ENCODE measurements around the gene CHCHD6. TPM values are rescaled to one million over a fixed set of nuclear protein-coding genes. Genes with fewer than 3 reads are reported as not detected.

Gene CHCHD6
- total RNA-seq, 1 experiment from 2014 or later, result 36.3 TPM

- H3K4me1 ChIP-seq (ENCODE audit: control insufficient read depth in 1 of 2, insufficient read depth in 2 of 2, low read length in 2 of 2), result no peaks in the 10 kb centered on the region
- peaks cover 77% of the 10 kb centered on the region for H3K79me2 ChIP-seq (ENCODE audit: insufficient read depth, low read length)
- intact Hi-C loops (cut with micrococcal nuclease), result no loop called here
- BruUV-seq (replicated peaks), result no TSS peak
- no peaks in the 10 kb centered on the region for H3K27me3 ChIP-seq (ENCODE audit: insufficient read depth, low read length)
- no peak overlapping the region for H3K9ac ChIP-seq (ENCODE audit: low read length)
- H3K9me3 ChIP-seq (ENCODE audit: control insufficient read depth in 1 of 2, insufficient read depth in 1 of 2, low read depth in 1 of 2, low read length in 2 of 2), result no peaks in the 10 kb centered on the region
- H4K20me1 ChIP-seq (ENCODE audit: insufficient read depth), result peaks cover 4% of the 10 kb centered on the region; the same call in 1 of the 2 replicates
- no peak overlapping the region for H2AFZ ChIP-seq (ENCODE audit: low read depth, low read length, poor library complexity, severe bottlenecking)
- no peak overlapping the region for H3K27ac ChIP-seq (ENCODE audit: low read depth, low read length)
- H3K9me2 ChIP-seq (ENCODE audit: insufficient read depth), result no peaks in the 10 kb centered on the region
- ChIA-PET RAD21 (ENCODE audit: low non-redundant PET in 1 of 2, low total read pairs in 2 of 2, uncharacterized antibody in 2 of 2, unreplicated experiment in 2 of 2) (no interaction called here), CTCF (no interaction called here), POLR2A (no interaction called here)
- no peak for ATAC-seq
- no peak for DNase-seq (ENCODE audit: low read depth, low spot score)
- no peak for TF ChIP-seq ZFX (IDR thresholded peaks at IDR 0.05)
- no peaks in the 10 kb centered on the region for H3K36me3 ChIP-seq (ENCODE audit: control insufficient read depth in 1 of 2, insufficient read depth in 2 of 2, low read length in 2 of 2)
- H3K4me3 ChIP-seq (replicated peaks in 1 of 2; ENCODE audit: low read depth in 1 of 2, low read length in 2 of 2), result no peak overlapping the region
- no peak overlapping the region for H3K4me2 ChIP-seq (ENCODE audit: low read length)
Measured at GRCh38 chr3:126714276-126714900, 10.3 kb downstream of the CHCHD6 start.

DNA sequence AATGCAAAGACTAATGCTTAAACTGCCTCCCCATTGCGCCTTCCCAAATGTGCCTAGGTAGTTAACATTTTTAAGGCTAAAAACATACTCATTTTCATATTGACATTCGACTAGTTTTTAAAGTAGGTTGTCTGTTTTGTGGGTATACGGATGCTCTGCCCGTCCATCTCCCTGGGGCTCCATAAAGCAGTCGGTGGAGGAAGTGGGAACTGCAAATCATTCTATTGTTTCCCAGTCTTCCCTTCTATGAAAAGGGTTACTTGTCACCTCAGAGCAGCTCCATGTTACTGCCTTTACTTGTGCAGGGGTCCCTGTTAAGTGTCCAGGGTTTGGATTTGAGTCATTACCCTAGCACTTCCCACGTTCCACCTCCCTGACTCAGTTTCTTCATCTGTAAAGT is 10.9 kb downstream of the CHCHD6 start:
- ChIA-PET CTCF (no interaction called here), POLR2A (no interaction called here), RAD21 (ENCODE audit: low non-redundant PET in 1 of 2, low total read pairs in 2 of 2, uncharacterized antibody in 2 of 2, unreplicated experiment in 2 of 2) (no interaction called here)
- H3K27me3 ChIP-seq (ENCODE audit: insufficient read depth, low read length), result no peaks in the 10 kb centered on the region
- no peak overlapping the region for H2AFZ ChIP-seq (ENCODE audit: low read depth, low read length, poor library complexity, severe bottlenecking)
- no peak overlapping the region for H3K4me3 ChIP-seq (replicated peaks in 1 of 2; ENCODE audit: low read depth in 1 of 2, low read length in 2 of 2)
- no peaks in the 10 kb centered on the region for H3K9me2 ChIP-seq (ENCODE audit: insufficient read depth)
- DNase-seq (ENCODE audit: low read depth, low spot score), result no peak
- TF ChIP-seq, protein P1, sequence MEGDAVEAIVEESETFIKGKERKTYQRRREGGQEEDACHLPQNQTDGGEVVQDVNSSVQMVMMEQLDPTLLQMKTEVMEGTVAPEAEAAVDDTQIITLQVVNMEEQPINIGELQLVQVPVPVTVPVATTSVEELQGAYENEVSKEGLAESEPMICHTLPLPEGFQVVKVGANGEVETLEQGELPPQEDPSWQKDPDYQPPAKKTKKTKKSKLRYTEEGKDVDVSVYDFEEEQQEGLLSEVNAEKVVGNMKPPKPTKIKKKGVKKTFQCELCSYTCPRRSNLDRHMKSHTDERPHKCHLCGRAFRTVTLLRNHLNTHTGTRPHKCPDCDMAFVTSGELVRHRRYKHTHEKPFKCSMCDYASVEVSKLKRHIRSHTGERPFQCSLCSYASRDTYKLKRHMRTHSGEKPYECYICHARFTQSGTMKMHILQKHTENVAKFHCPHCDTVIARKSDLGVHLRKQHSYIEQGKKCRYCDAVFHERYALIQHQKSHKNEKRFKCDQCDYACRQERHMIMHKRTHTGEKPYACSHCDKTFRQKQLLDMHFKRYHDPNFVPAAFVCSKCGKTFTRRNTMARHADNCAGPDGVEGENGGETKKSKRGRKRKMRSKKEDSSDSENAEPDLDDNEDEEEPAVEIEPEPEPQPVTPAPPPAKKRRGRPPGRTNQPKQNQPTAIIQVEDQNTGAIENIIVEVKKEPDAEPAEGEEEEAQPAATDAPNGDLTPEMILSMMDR (IDR thresholded peaks at IDR 0.05 in 2 of 3, conservative IDR thresholded peaks at IDR 0.05 in 1 of 3; ENCODE audit: borderline replicate concordance in 1 of 3, insufficient read depth in 1 of 3, low read depth in 2 of 3, low read length in 2 of 3), result 0 out of 6 replicates have a peak, but pooled peaks of 2 of the 3 experiments have one; percentile 4 to 13
- TF ChIP-seq, protein P2, sequence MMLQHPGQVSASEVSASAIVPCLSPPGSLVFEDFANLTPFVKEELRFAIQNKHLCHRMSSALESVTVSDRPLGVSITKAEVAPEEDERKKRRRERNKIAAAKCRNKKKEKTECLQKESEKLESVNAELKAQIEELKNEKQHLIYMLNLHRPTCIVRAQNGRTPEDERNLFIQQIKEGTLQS (IDR thresholded peaks at IDR 0.05), result no peak
- no peak for TF ChIP-seq YY1 (IDR thresholded peaks at IDR 0.05; ENCODE audit: extremely low read depth, insufficient replicate concordance, low read depth, low read length)
- H3K79me2 ChIP-seq (ENCODE audit: insufficient read depth, low read length), result peaks cover 74% of the 10 kb centered on the region
- no peaks in the 10 kb centered on the region for H3K9me3 ChIP-seq (ENCODE audit: control insufficient read depth in 1 of 2, insufficient read depth in 1 of 2, low read depth in 1 of 2, low read length in 2 of 2)
- H4K20me1 ChIP-seq (ENCODE audit: insufficient read depth), result peaks cover 4% of the 10 kb centered on the region; the same call in 1 of the 2 replicates
- peak; percentile 50; the same call in 1 of the 2 replicates for ATAC-seq
- H3K9ac ChIP-seq (ENCODE audit: low read length), result no peak overlapping the region
- no TSS peak for BruUV-seq (replicated peaks)
- no peaks in the 10 kb centered on the region for H3K36me3 ChIP-seq (ENCODE audit: control insufficient read depth in 1 of 2, insufficient read depth in 2 of 2, low read length in 2 of 2)
- no peak overlapping the region for H3K4me2 ChIP-seq (ENCODE audit: low read length)
- no peak overlapping the region for H3K27ac ChIP-seq (ENCODE audit: low read depth, low read length)
- intact Hi-C loops (cut with micrococcal nuclease), result no loop called here
- no peaks in the 10 kb centered on the region for H3K4me1 ChIP-seq (ENCODE audit: control insufficient read depth in 1 of 2, insufficient read depth in 2 of 2, low read length in 2 of 2)

All from HCT116 (cell line).